H1 (cell line): ENCODE data around the gene MRPL32. TPM values are rescaled to one million over a fixed set of nuclear protein-coding genes. Genes with fewer than 3 reads are reported as not detected.

Source experiments
- CTCF ChIA-PET: fragments of 300-600 bp; sonication (Branson Sonifier 250); formaldehyde crosslinking; loops from one replicate; lab custom pipeline; 2021; ENCODE audit not compliant: partially characterized antibody; lab: Charles Lee
- POLR2A ChIA-PET: fragments of 300-600 bp; sonication (Branson Sonifier 250); formaldehyde crosslinking; loops from one replicate; lab custom pipeline; 2021; ENCODE audit warnings: inconsistent platforms; ENCODE audit not compliant: partially characterized antibody; lab: Charles Lee
- DNase-seq, 2 experiments: peaks; one replicate each; pipeline versions ENCODE4 v3.0.0 to v3.0.0-alpha.2; 2010 to 2022; ENCODE audit warnings: low spot score in 2 of 2, low read depth in 1 of 2, mixed read lengths in 1 of 2
- FAIRE-seq: peaks from 2 replicates; lab custom pipeline; 2011; peaks lifted over from hg19 to GRCh38; lab: Jason Lieb, UNC
- H2AFZ ChIP-seq: 2 replicates; pipeline ENCODE4 v1.8.1; 2012; ENCODE audit warnings: low read length, inconsistent platforms
- H2AK5ac ChIP-seq: 2 replicates; pipeline ENCODE4 v1.6.1; 2013; ENCODE audit warnings: low read depth, low read length
- H2BK120ac ChIP-seq: replicated peaks from 2 replicates; pipeline ENCODE3; 2013; ENCODE audit warnings: low read depth, low read length, inconsistent platforms
- H2BK12ac ChIP-seq: 2 replicates; pipeline ENCODE4 v1.6.1; 2013; ENCODE audit warnings: low read depth, low read length
- H2BK15ac ChIP-seq: 2 replicates; pipeline ENCODE4 v1.6.1; 2013; ENCODE audit warnings: low read length
- H2BK20ac ChIP-seq: 2 replicates; pipeline ENCODE4 v1.6.1; 2013; ENCODE audit warnings: low read length
- H2BK5ac ChIP-seq: 2 replicates; pipeline ENCODE4 v1.6.1; 2013; ENCODE audit warnings: low read depth, low read length
- H3K14ac ChIP-seq: 2 replicates; pipeline ENCODE4 v1.6.1; 2013; ENCODE audit warnings: inconsistent platforms; ENCODE audit not compliant: insufficient read length
- H3K18ac ChIP-seq: 2 replicates; pipeline ENCODE4 v1.6.1; 2013; ENCODE audit warnings: low read length; ENCODE audit errors: extremely low read depth
- H3K23ac ChIP-seq: 2 replicates; pipeline ENCODE4 v1.6.1; 2013; ENCODE audit warnings: inconsistent platforms; ENCODE audit not compliant: insufficient read length
- H3K23me2 ChIP-seq: 2 replicates; pipeline ENCODE4 v1.6.1; 2013; ENCODE audit warnings: low read depth, low read length
- H3K27ac ChIP-seq: 2 replicates; pipeline ENCODE4 v1.6.1; 2011; ENCODE audit warnings: low read depth, low read length, inconsistent platforms
- H3K27me3 ChIP-seq, 4 experiments: replicated peaks in 1 of 4; 1 replicate in 1 of 4; 2 replicates in 3 of 4; pipeline versions ENCODE4 v1.6.1 to v1.8.1; 2011 to 2013; ENCODE audit warnings: low read length in 3 of 4, mild to moderate bottlenecking in 3 of 4, inconsistent platforms in 2 of 4, mixed read lengths in 2 of 4, moderate library complexity in 1 of 4; ENCODE audit not compliant: control insufficient read depth in 3 of 4, insufficient read depth in 3 of 4; ENCODE audit errors: extremely low read depth in 1 of 4
- H3K36me3 ChIP-seq, 4 experiments: 2 replicates each; pipeline versions ENCODE4 v1.6.1 to v1.8.1; 2011 to 2013; ENCODE audit warnings: mild to moderate bottlenecking in 4 of 4, low read length in 3 of 4, moderate library complexity in 2 of 4, control low read depth in 1 of 4, inconsistent platforms in 1 of 4; ENCODE audit not compliant: insufficient read depth in 4 of 4, control insufficient read depth in 2 of 4
- H3K4ac ChIP-seq: replicated peaks from 2 replicates; pipeline ENCODE3; 2013; ENCODE audit warnings: low read length, low read depth, mixed read lengths, inconsistent platforms; ENCODE audit not compliant: insufficient read length
- H3K4me1 ChIP-seq, 4 experiments: replicated peaks in 1 of 4; 1 replicate in 1 of 4; 2 replicates in 3 of 4; pipeline versions ENCODE4 v1.6.1 to v1.8.1; 2011 to 2013; ENCODE audit warnings: low read length in 3 of 4, inconsistent platforms in 2 of 4, mixed read lengths in 1 of 4; ENCODE audit not compliant: insufficient read depth in 4 of 4, control insufficient read depth in 3 of 4
- H3K4me2 ChIP-seq, 2 experiments: 2 replicates each; pipeline versions ENCODE4 v1.6.1 to v1.8.1; 2011 to 2013; ENCODE audit warnings: low read depth in 2 of 2, low read length in 2 of 2, control low read depth in 1 of 2, inconsistent platforms in 1 of 2, mild to moderate bottlenecking in 1 of 2; ENCODE audit not compliant: insufficient read depth in 1 of 2
- H3K4me3 ChIP-seq, 4 experiments: fragments of 200-600, 300-600 bp in 1 of 4; sonication (generic), shearing (Covaris generic), sonication (Bioruptor Twin) in 1 of 4; 2 replicates each; pipeline versions ENCODE4 v1.5.1 to v1.8.1; 2011 to 2016; ENCODE audit warnings: low read length in 4 of 4, low read depth in 3 of 4, control low read depth in 2 of 4, inconsistent platforms in 2 of 4, mild to moderate bottlenecking in 2 of 4, mixed read lengths in 1 of 4, moderate library complexity in 1 of 4; ENCODE audit not compliant: insufficient read depth in 2 of 4; ENCODE audit errors: extremely low read depth in 1 of 4
- H3K56ac ChIP-seq: replicated peaks from 2 replicates; pipeline ENCODE3; 2013; ENCODE audit warnings: low read depth, mild to moderate bottlenecking, mixed read lengths, low read length, inconsistent platforms; ENCODE audit not compliant: insufficient read length
- H3K79me1 ChIP-seq: 2 replicates; pipeline ENCODE4 v1.6.1; 2013; ENCODE audit warnings: low read depth, low read length, control low read depth
- H3K79me2 ChIP-seq, 2 experiments: 2 replicates each; pipeline versions ENCODE4 v1.6.1 to v1.8.1; 2012 to 2013; ENCODE audit warnings: low read length in 2 of 2, mild to moderate bottlenecking in 2 of 2, inconsistent platforms in 1 of 2; ENCODE audit not compliant: insufficient read depth in 2 of 2, control insufficient read depth in 1 of 2
- H3K9ac ChIP-seq, 4 experiments: replicated peaks in 1 of 4; 1 replicate in 1 of 4; 2 replicates in 3 of 4; pipeline versions ENCODE4 v1.6.1 to v1.8.1; 2011 to 2013; ENCODE audit warnings: low read depth in 3 of 4, low read length in 3 of 4, control low read depth in 2 of 4, mild to moderate bottlenecking in 2 of 4, moderate library complexity in 2 of 4, inconsistent platforms in 1 of 4; ENCODE audit errors: extremely low read depth in 1 of 4
- H3K9me3 ChIP-seq, 2 experiments: 2 replicates each; pipeline versions ENCODE4 v1.6.1 to v1.8.1; 2012 to 2013; ENCODE audit warnings: mild to moderate bottlenecking in 2 of 2, moderate library complexity in 2 of 2, control low read depth in 1 of 2, inconsistent platforms in 1 of 2, low read depth in 1 of 2, low read length in 1 of 2, mixed read lengths in 1 of 2; ENCODE audit not compliant: insufficient read depth in 2 of 2
- H4K20me1 ChIP-seq, 2 experiments: replicated peaks in 1 of 2; 2 replicates each; pipeline versions ENCODE3 to v1.8.1; 2011 to 2013; ENCODE audit warnings: inconsistent platforms in 2 of 2, low read length in 2 of 2, mild to moderate bottlenecking in 1 of 2; ENCODE audit not compliant: insufficient read depth in 2 of 2, control insufficient read depth in 1 of 2
- H4K5ac ChIP-seq: 2 replicates; pipeline ENCODE4 v1.6.1; 2013; ENCODE audit warnings: low read length, low read depth, mixed read lengths, inconsistent platforms; ENCODE audit not compliant: insufficient read length
- H4K8ac ChIP-seq: 2 replicates; pipeline ENCODE4 v1.8.0; 2013; ENCODE audit warnings: mild to moderate bottlenecking, moderate library complexity, low read length, inconsistent platforms; ENCODE audit not compliant: insufficient read depth; ENCODE audit errors: extremely low read depth
- H4K91ac ChIP-seq: replicated peaks from 2 replicates; pipeline ENCODE3; 2013; ENCODE audit warnings: low read length, mixed read lengths, inconsistent platforms; ENCODE audit not compliant: insufficient read length
- WGBS, 2 experiments: shearing (Covaris generic) in 1 of 2; methylation state at CpG; one replicate each; pipeline versions ENCODE4 v1.1.6 to v1.1.7; 2013 to 2015; ENCODE audit warnings: low lambda C conversion rate in 2 of 2, mixed read lengths in 2 of 2, inconsistent platforms in 1 of 2, low coverage in 1 of 2, missing lambda C conversion rate in 1 of 2; ENCODE audit not compliant: insufficient replicate concordance in 2 of 2, insufficient coverage in 1 of 2, insufficient read length in 1 of 2; ENCODE audit errors: extremely low coverage in 1 of 2, missing lambda C conversion rate in 1 of 2; 5-methylcytosine and 5-hydroxymethylcytosine counted together
- polyA plus RNA-seq, 7 experiments: library from polyadenylated mRNA; depleted of rRNA in 3 of 7; stranded (reverse) in 5 of 7; unstranded in 2 of 7; fragments of >200 nt in 5 of 7; fragments of 200-250 nt in 2 of 7; gene quantifications; 1 replicate in 5 of 7; 2 replicates in 1 of 7; 4 replicates in 1 of 7; pipeline versions ENCODE4 v1.2.1 to v1.2.3, GENCODE V29; 2011 to 2013; ENCODE audit warnings: missing spikeins in 2 of 7, mixed read lengths in 2 of 7
- total RNA-seq: library from RNA; stranded (reverse); fragmentation: NEBNext Ultra II Directional; extraction: Animal tissue kit (Norgen Biotek cat#: 25700); gene quantifications from 2 replicates; pipeline ENCODE4 v1.2.1, GENCODE V29; 2021

Gene MRPL32
- total and polyA plus RNA-seq, 2 of the 8 experiments (the other 6 are each of a cell fraction or from before 2014, with no cell fraction given) = 50.9 to 97.2 TPM

- CTCF ChIA-PET = interaction anchor here (1.2 to 4.1 kb wide), 3 partner anchors 15 to 22 kb away, joined by 3 to 22 read pairs (median 11); no protein-coding TSS in a partner anchor
- Histone ChIP-seq H3K9me3 (peaks cover 9 to 22% of the 10 kb centered on the region in 2 experiments; a peak in 3 of 4 replicates), H2BK120ac (no peak overlapping the region), H3K23me2 (peaks cover 2% of the 10 kb centered on the region; the same call in 1 of the 2 replicates), H4K91ac (no peak overlapping the region), H4K5ac (no peak overlapping the region), H3K4ac (no peak overlapping the region), H2BK20ac (no peak overlapping the region), H3K23ac (no peak overlapping the region), H3K14ac (no peak overlapping the region), H2AK5ac (no peak overlapping the region), H2BK12ac (no peak overlapping the region), H3K56ac (no peak overlapping the region), H3K27ac (no peak overlapping the region), H4K8ac (no peak overlapping the region), H2AFZ (no peak overlapping the region), H3K4me1 (peaks cover 0 to 3% (median under 1%) of the 10 kb centered on the region in 4 experiments; a peak in 1 of 7 replicates), H3K4me2 (no peak overlapping the region), H3K79me1 (no peaks in the 10 kb centered on the region), H3K79me2 (no peaks in the 10 kb centered on the region), H2BK15ac (no peak overlapping the region), H4K20me1 (no peaks in the 10 kb centered on the region), H3K4me3 (no peak overlapping the region), H3K18ac (no peak overlapping the region), H3K9ac (no peak overlapping the region), H3K36me3 (no peaks in the 10 kb centered on the region; a peak in 1 of 8 replicates), H3K27me3 (no peaks in the 10 kb centered on the region), H2BK5ac (no peak overlapping the region)
- FAIRE-seq (no peak), DNase-seq (no peak)
- 94% methylated on average over 2 of the region's 2 CpGs; no CpG with 5 or more reads in 1 of the 2 experiments for WGBS, 2 experiments
- POLR2A ChIA-PET = interaction anchor here (1.3 kb wide), 1 partner anchor 49 kb away, joined by 3 read pairs; the partner anchor contains the start of gene C7orf25
These were observed 29.0 kb downstream of the MRPL32 start for GRCh38 chr7:42961170-42961569.
